Gastroesophageal sphincter (tissue), 4 donors: ENCODE results near the gene HPSE2. TPM values are rescaled to one million over a fixed set of nuclear protein-coding genes. Genes with fewer than 3 reads are reported as not detected.

ENCODE experiments used
- ATAC-seq: fragments of 150-250 bp; one replicate; pipeline ENCODE4 v1.9.1; 2016; ENCODE audit warnings: mild to moderate bottlenecking, moderate library complexity
- H3K27ac ChIP-seq, 4 donors: fragments of 200-600 bp; sonication (generic) in 3 of 4; 1 replicate in 3 of 4; 2 replicates in 1 of 4; pipeline ENCODE4 v1.5.1; 2016 to 2019
- H3K27me3 ChIP-seq: fragments of 200-600 bp; sonication (generic); one replicate; pipeline ENCODE4 v1.5.1; 2019
- H3K36me3 ChIP-seq, 2 donors: fragments of 200-600 bp; sonication (generic); one replicate each; pipeline ENCODE4 v1.5.1; 2019; ENCODE audit warnings: control low read depth in 1 of 2
- H3K4me1 ChIP-seq, 3 donors: fragments of 200-600 bp; sonication (generic); 1 replicate in 2 of 3; 2 replicates in 1 of 3; pipeline ENCODE4 v1.5.1; 2016 to 2019; ENCODE audit warnings: control low read depth in 2 of 3
- H3K4me3 ChIP-seq, 2 donors: fragments of 200-600 bp; sonication (generic); one replicate each; pipeline ENCODE4 v1.5.1; 2019; ENCODE audit warnings: mild to moderate bottlenecking in 1 of 2, moderate library complexity in 1 of 2
- H3K9me3 ChIP-seq, 3 donors: fragments of 200-600 bp; sonication (generic); one replicate each; pipeline ENCODE4 v1.5.1; 2017 to 2019; ENCODE audit warnings: control low read depth in 2 of 3
- CTCF ChIP-seq, 4 experiments: fragments of 200-600 bp in 2 of 4; fragments of 450-650 bp in 2 of 4; sonication (generic) in 1 of 4; IDR thresholded peaks; one replicate each; pipeline ENCODE4 v1.5.1; 2017 to 2019; ENCODE audit warnings: antibody characterized with exemption in 4 of 4, mild to moderate bottlenecking in 2 of 4, moderate library complexity in 2 of 4
- EP300 ChIP-seq: sonication (generic); formaldehyde crosslinking; IDR thresholded peaks from one replicate; pipeline ENCODE4 v1.6.1; 2017; ENCODE audit warnings: antibody characterized with exemption, mild to moderate bottlenecking
- POLR2A ChIP-seq, 2 donors: fragments of 450-650 bp; IDR thresholded peaks; one replicate each; pipeline ENCODE4 v1.6.1; 2017; ENCODE audit warnings: antibody characterized with exemption in 2 of 2, mild to moderate bottlenecking in 2 of 2, moderate library complexity in 1 of 2
- POLR2AphosphoS5 ChIP-seq: sonication (generic); formaldehyde crosslinking; IDR thresholded peaks from one replicate; pipeline ENCODE4 v1.6.1; 2017; ENCODE audit warnings: antibody characterized with exemption
- WGBS, 2 donors: methylation state at CpG; one replicate each; pipeline ENCODE4 v1.1.5; 2018; ENCODE audit warnings: low coverage in 1 of 2; 5-methylcytosine and 5-hydroxymethylcytosine counted together
- total RNA-seq, 4 donors: library from RNA; depleted of rRNA; stranded (reverse); fragments of >200 nt; gene quantifications; one replicate each; pipeline ENCODE4 v1.1.0, GENCODE V29; 2016

The HPSE2 gene
- total RNA-seq, 4 donors from 2014 or later = 19.1 to 74.5 (median 58.8) TPM

GRCh38 chr10:98745645-98746044 lies 490.0 kb downstream of the HPSE2 start:
- no peak for TF ChIP-seq POLR2A (IDR thresholded peaks at IDR 0.05)
- H3K36me3 ChIP-seq = no peaks in the 10 kb centered on the region
- no peak overlapping the region for H3K4me3 ChIP-seq
- H3K4me1 ChIP-seq = no peaks in the 10 kb centered on the region
- no peak for ATAC-seq
- H3K9me3 ChIP-seq = no peaks in the 10 kb centered on the region
- 97 to 100% methylated on average over 1 to 2 of the region's 2 CpGs for WGBS, 2 donors
- H3K27ac ChIP-seq = no peak overlapping the region
- no peaks in the 10 kb centered on the region for H3K27me3 ChIP-seq

GRCh38 chr10:98720551-98720950 lies 515.1 kb downstream of the HPSE2 start:
- H3K4me1 ChIP-seq = no peaks in the 10 kb centered on the region
- 31 to 56% methylated on average over 1 of the region's 1 CpG for WGBS, 2 donors
- H3K4me3 ChIP-seq = no peak overlapping the region
- no peak overlapping the region for H3K27ac ChIP-seq
- TF ChIP-seq POLR2AphosphoS5 (no peak), CTCF (IDR thresholded peaks at IDR 0.05) (no peak), EP300 (no peak), POLR2A (IDR thresholded peaks at IDR 0.05) (no peak)
- ATAC-seq = no peak
- no peaks in the 10 kb centered on the region for H3K27me3 ChIP-seq
- no peaks in the 10 kb centered on the region for H3K36me3 ChIP-seq
- no peaks in the 10 kb centered on the region for H3K9me3 ChIP-seq

- no peaks in the 10 kb centered on the region for H3K36me3 ChIP-seq
- no peak overlapping the region for H3K4me3 ChIP-seq
- ATAC-seq = no peak
- no peaks in the 10 kb centered on the region for H3K9me3 ChIP-seq
- TF ChIP-seq EP300 (no peak), POLR2AphosphoS5 (no peak)
- 57 to 60% methylated on average over 1 of the region's 1 CpG for WGBS, 2 donors
- no peak overlapping the region for H3K27ac ChIP-seq
- H3K4me1 ChIP-seq = no peaks in the 10 kb centered on the region
- no peaks in the 10 kb centered on the region for H3K27me3 ChIP-seq
These were observed 522.1 kb downstream of the HPSE2 start for GRCh38 chr10:98713586-98713985.

GRCh38 chr10:98696516-98696915 lies 539.1 kb downstream of the HPSE2 start:
- WGBS, 2 donors = 100% methylated on average over 3 of the region's 5 CpGs; no CpG with 5 or more reads in 1 of the 2 donors

GRCh38 chr10:98694883-98695282 lies 540.8 kb downstream of the HPSE2 start:
- H3K27ac ChIP-seq = no peak overlapping the region
- H3K4me3 ChIP-seq = no peak overlapping the region
- no peaks in the 10 kb centered on the region for H3K9me3 ChIP-seq
- peaks cover 0 to 19% (median 0%) of the 10 kb centered on the region in 3 donors for H3K4me1 ChIP-seq
- no peaks in the 10 kb centered on the region for H3K27me3 ChIP-seq
- no peak for TF ChIP-seq POLR2AphosphoS5
- TF ChIP-seq CTCF (IDR thresholded peaks at IDR 0.05) = no peak
- no peak for TF ChIP-seq EP300
- TF ChIP-seq POLR2A (IDR thresholded peaks at IDR 0.05) = no peak
- no peak for ATAC-seq
- H3K36me3 ChIP-seq = no peaks in the 10 kb centered on the region

More at GRCh38 chr10:98696516-98696915, 539.1 kb downstream of the HPSE2 start:
- Histone ChIP-seq H3K4me1 (peaks cover 0 to 19% (median 0%) of the 10 kb centered on the region in 3 donors), H3K9me3 (no peaks in the 10 kb centered on the region), H3K4me3 (no peak overlapping the region), H3K36me3 (no peaks in the 10 kb centered on the region), H3K27me3 (no peaks in the 10 kb centered on the region), H3K27ac (no peak overlapping the region)
- TF ChIP-seq CTCF (IDR thresholded peaks at IDR 0.05) = no peak
- TF ChIP-seq POLR2A (IDR thresholded peaks at IDR 0.05) = no peak
- no peak for TF ChIP-seq POLR2AphosphoS5
- TF ChIP-seq EP300 = no peak
- no peak for ATAC-seq

- no peaks in the 10 kb centered on the region for H3K27me3 ChIP-seq
- H3K4me1 ChIP-seq = peaks cover 0 to 19% (median 0%) of the 10 kb centered on the region in 3 donors
- peak; percentile 19 for ATAC-seq
- H3K27ac ChIP-seq = no peak overlapping the region
- 19% methylated on average over 2 of the region's 2 CpGs; no CpG with 5 or more reads in 1 of the 2 donors for WGBS, 2 donors
- no peak for TF ChIP-seq EP300
- no peak for TF ChIP-seq POLR2A (IDR thresholded peaks at IDR 0.05)
- TF ChIP-seq POLR2AphosphoS5 = no peak
- no peak for TF ChIP-seq CTCF (IDR thresholded peaks at IDR 0.05)
- no peaks in the 10 kb centered on the region for H3K36me3 ChIP-seq
- H3K9me3 ChIP-seq = no peaks in the 10 kb centered on the region
- H3K4me3 ChIP-seq = no peak overlapping the region
These were observed 541.6 kb downstream of the HPSE2 start for GRCh38 chr10:98694014-98694413.
